GM10266 (cell line): ENCODE data around the gene LGR6.
A peak's percentile ranks its signal among the peaks of the same experiment; 100 is the strongest.

Experiments
- DNase-seq: peaks from one replicate; pipeline ENCODE4 v3.0.0; 2012; ENCODE audit errors: extremely low spot score
- TF ChIP-seq, protein P1 (sequence below): IDR thresholded peaks from 2 replicates; pipeline ENCODE4 v1.5.1; 2012; ENCODE audit warnings: mild to moderate bottlenecking, low read depth; ENCODE audit not compliant: control insufficient read depth, insufficient read depth; ENCODE audit errors: missing control alignments

Gene LGR6

DNA sequence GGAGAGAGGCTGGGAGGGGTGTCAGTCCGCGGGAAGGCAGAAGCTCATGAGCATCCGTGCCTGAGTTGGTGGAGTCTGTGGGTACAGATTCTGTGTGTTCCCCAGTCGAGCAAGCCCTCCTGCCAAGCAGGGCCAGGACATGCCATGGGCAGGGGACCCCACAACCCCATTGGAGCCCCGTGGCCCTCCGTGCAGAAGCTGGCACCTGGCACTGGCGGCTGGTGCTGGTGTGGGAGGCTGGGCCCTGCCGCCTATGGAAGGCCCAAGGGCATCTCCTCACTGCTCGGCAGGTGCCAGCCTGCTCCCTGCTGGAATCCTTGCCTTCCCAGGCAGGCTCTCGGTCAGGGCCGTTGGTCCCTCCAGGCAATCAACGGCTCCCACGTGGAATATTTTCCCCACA lies 74.4 kb downstream of the LGR6 start:
- TF ChIP-seq, protein P1, sequence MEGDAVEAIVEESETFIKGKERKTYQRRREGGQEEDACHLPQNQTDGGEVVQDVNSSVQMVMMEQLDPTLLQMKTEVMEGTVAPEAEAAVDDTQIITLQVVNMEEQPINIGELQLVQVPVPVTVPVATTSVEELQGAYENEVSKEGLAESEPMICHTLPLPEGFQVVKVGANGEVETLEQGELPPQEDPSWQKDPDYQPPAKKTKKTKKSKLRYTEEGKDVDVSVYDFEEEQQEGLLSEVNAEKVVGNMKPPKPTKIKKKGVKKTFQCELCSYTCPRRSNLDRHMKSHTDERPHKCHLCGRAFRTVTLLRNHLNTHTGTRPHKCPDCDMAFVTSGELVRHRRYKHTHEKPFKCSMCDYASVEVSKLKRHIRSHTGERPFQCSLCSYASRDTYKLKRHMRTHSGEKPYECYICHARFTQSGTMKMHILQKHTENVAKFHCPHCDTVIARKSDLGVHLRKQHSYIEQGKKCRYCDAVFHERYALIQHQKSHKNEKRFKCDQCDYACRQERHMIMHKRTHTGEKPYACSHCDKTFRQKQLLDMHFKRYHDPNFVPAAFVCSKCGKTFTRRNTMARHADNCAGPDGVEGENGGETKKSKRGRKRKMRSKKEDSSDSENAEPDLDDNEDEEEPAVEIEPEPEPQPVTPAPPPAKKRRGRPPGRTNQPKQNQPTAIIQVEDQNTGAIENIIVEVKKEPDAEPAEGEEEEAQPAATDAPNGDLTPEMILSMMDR: no peak
- DNase-seq: no peak

DNA sequence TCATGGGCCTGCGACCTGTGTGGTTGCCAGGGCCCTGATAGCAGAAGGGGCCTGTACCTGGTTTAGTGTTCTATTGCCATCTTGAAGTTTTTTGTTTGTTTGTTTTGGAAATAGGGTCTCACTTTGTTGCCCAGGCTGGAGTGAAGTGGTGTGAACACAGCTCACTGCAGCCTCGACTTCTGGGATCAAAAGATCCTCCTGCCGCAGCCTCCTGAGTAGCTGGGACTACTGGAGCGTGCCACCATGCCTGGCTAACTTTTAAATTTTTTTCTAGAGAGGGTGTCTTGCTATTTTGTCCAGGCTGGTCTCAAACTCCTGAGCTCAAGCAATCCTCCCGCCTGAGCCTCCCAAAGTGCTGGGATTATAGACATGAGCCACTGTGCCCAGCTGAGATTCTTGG lies 75.2 kb downstream of the LGR6 start:
- no peak for DNase-seq
- TF ChIP-seq, protein P1: no peak

DNA sequence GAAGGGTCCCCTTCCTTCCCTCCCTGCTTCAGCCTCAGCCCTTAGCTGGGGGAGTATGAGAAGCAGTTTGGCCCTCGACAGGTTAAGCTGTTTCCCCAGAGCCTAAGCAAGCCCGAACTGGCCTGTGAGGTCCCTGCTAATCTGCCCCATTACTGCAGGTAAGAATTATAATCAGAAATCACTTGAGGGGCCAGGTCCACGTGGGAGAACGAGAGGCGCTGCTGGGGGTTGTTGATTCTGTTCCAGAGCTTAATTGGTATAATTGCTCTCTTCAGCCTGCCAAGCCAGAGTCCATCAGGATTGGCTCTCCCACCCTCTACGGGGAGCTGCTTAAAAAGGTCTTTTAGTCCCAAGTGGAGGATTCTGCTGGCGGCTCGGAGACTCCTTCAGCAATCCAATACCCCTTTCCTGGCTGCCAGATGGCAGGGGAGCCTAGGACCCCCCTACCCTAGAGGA lies 77.3 kb downstream of the LGR6 start:
- TF ChIP-seq, protein P1: no peak
- no peak for DNase-seq

DNA sequence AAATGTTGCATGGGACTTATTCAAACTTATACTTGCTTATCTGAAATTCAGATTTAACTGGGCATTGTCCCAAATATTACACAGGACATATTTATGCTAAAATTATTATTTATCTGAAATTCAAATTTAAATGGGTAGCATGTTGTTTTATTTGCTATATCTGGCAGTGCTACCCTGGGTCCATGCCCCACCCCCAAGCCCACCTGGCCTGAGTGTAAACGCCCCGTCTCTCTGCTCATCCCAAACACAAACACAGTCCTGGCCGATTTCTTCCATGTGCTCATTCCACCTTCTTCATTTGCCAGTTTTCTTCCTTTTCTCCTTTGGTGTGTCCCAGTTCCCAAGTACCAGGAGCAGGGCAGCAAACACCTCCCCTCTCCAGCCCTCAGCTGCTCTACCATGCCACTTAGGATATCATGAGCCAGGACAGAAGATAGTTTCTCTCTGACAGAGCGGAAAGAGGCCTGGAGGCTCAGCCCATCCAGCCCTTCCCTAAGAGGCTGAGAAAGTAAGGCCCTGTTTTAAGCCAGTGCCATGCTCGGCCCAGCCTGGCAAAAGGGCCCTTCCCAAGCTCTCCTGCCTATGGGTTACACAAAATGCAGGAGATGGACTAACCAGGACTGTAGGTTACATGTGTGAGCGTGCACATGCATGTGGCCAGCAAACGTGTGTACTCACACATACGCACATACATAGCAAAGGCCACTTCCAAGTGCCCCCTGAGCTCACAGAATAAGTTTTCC lies 78.7 kb downstream of the LGR6 start:
- TF ChIP-seq, protein P1: no peak
- DNase-seq: no peak

DNA sequence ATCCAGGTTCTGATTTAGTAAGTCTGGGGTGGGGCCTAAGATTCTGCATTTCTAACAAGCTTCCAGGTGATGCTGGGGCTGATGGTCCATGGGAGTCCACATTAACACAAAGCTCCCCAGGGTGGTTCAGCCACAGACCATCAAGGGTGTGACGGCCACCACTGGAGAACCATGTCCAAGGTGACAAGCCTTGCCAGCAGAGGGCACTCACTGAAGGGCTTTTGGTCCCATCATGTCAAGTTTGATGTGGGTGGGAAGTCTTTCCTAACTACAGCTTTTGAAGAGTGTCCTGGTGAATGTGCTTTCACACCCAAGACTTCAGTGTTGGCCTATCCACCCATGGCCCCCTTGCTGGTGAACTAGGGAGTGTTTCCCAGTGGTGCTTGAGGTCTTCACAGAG lies 81.0 kb downstream of the LGR6 start:
- DNase-seq: peak; percentile 47
- TF ChIP-seq, protein P1: peak; percentile 58

DNA sequence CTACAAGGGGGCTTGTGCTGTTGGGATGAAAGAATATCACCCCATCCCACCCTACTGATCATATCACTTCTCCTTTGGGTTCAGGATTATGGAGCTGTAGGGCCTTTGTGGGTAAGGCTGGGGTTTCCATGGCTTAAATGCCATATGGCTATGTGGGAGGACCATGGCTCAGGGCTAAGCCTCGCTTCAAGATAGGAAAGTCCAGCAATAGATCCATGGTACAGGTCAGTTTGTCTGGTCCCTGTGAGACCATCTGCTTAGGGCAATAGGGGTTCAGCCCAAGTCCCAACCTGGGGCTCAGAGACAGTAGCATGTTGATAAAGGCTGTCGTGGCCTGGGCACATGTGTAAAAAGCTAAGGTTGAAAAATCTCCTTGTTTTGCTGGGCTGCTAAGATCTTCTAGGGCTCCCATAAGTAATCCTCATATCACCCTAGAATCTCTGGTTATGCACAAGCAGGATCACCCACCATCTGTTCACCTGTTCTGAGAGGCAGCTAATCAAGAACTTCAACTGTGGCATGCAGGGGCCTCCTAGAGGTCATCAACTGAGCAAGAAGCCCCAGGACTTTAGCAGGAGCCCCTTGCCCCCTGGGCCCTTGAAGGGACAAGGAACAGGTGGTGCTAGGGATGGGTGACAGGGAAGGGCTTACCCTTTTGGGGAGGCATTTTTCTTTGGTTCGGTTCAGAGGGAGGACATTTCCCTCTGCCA lies 81.6 kb downstream of the LGR6 start:
- DNase-seq: no peak
- TF ChIP-seq, protein P1: no peak
